Measurements from ENCODE around the gene MBLAC1.

GRCh38 chr7:100091411-100092181 is 35.2 kb upstream of the MBLAC1 start:
- TF ChIP-seq, protein P1, sequence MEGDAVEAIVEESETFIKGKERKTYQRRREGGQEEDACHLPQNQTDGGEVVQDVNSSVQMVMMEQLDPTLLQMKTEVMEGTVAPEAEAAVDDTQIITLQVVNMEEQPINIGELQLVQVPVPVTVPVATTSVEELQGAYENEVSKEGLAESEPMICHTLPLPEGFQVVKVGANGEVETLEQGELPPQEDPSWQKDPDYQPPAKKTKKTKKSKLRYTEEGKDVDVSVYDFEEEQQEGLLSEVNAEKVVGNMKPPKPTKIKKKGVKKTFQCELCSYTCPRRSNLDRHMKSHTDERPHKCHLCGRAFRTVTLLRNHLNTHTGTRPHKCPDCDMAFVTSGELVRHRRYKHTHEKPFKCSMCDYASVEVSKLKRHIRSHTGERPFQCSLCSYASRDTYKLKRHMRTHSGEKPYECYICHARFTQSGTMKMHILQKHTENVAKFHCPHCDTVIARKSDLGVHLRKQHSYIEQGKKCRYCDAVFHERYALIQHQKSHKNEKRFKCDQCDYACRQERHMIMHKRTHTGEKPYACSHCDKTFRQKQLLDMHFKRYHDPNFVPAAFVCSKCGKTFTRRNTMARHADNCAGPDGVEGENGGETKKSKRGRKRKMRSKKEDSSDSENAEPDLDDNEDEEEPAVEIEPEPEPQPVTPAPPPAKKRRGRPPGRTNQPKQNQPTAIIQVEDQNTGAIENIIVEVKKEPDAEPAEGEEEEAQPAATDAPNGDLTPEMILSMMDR (IDR thresholded peaks at IDR 0.05; ENCODE audit: poor library complexity, severe bottlenecking), result no peak
- TF ChIP-seq EZH2 (IDR thresholded peaks at IDR 0.05; ENCODE audit: borderline replicate concordance, insufficient read depth, low read length, poor library complexity, severe bottlenecking) (no peak), REST (IDR thresholded peaks at IDR 0.05; ENCODE audit: borderline replicate concordance) (no peak)

Data from neural cell (in vitro differentiated cells).